Parietal lobe (tissue), 2 donors: ENCODE measurements around the gene PGAM5. TPM values are rescaled to one million over a fixed set of nuclear protein-coding genes. Genes with fewer than 3 reads are reported as not detected.

Experiments used
- small RNA-seq: library from RNA; depleted of rRNA; stranded (forward); fragments of <200 nt; gene quantifications from one replicate; pipeline ENCODE3, GENCODE V24; 2014; ENCODE audit warnings: low replicate concordance
- total RNA-seq: library from RNA; depleted of rRNA; stranded (reverse); fragments of >200 nt; gene quantifications from one replicate; pipeline ENCODE4 v1.2.3, GENCODE V29; 2014

Gene PGAM5
- 21.6 TPM for total RNA-seq

GRCh38 chr12:132710405-132711079, at the start of gene PGAM5:
TSS of gene PGAM5 (plus strand) at chr12:132710842. CDS start at chr12:132710877, 35 bp downstream.

GRCh38 chr12:132687211-132688164, 23.2 kb upstream of the PGAM5 start, which contains the start of the genes POLE and PXMP2:
TSS of gene POLE (minus strand) at chr12:132687342. CDS start at chr12:132687315, 27 bp downstream.
TSS of gene PXMP2 (plus strand) at chr12:132687587. CDS start at chr12:132687671, 84 bp downstream.

GRCh38 chr12:132761032-132761920, 50.6 kb downstream of the PGAM5 start, which contains the start of gene ANKLE2:
TSS of gene ANKLE2 (minus strand) at chr12:132761832. CDS start at chr12:132761798, 34 bp downstream.

Small RNAs within 50 kb of the gene (small RNA-seq; reads per million reads assigned to genes)
- not detected for gene RNA5SP379

Other genes with a start within 250 kb of the PGAM5 start
- 15.0 TPM for gene FBRSL1, start 220.7 kb upstream of the PGAM5 start, total RNA-seq
- not detected for gene LRCOL1, start 100.3 kb upstream of the PGAM5 start, total RNA-seq
- not detected for gene P2RX2, start 92.1 kb upstream of the PGAM5 start, total RNA-seq
- 95.2 TPM for gene POLE, start 23.5 kb upstream of the PGAM5 start, total RNA-seq
- 17.8 TPM for gene PXMP2, start 23.3 kb upstream of the PGAM5 start, total RNA-seq
- 82.3 TPM for gene ANKLE2, start 51.0 kb downstream of the PGAM5 start, total RNA-seq
- gene GOLGA3, start 118.0 kb downstream of the PGAM5 start, total RNA-seq: 64.2 TPM
- 73.2 TPM for gene CHFR, start 176.8 kb downstream of the PGAM5 start, total RNA-seq
- 52.0 TPM for gene ZNF605, start 245.5 kb downstream of the PGAM5 start, total RNA-seq